AG04450 (cell line): ENCODE results near the gene GDA. TPM values are rescaled to one million over a fixed set of nuclear protein-coding genes. Genes with fewer than 3 reads are reported as not detected.

Experiments
- CTCF ChIA-PET: fragments of 300-600, 350-600 bp; formaldehyde crosslinking; extraction: SDS; loops from one replicate; lab custom pipeline; 2022; ENCODE audit warnings: antibody characterized with exemption, inconsistent platforms; lab: Charles Lee
- POLR2A ChIA-PET: fragments of 350-600 bp; formaldehyde crosslinking; extraction: SDS; loops from one replicate; lab custom pipeline; 2021; ENCODE audit warnings: antibody characterized with exemption, inconsistent platforms; lab: Yijun Ruan, JAX
- DNase-seq: peaks from one replicate; pipeline ENCODE4 v3.0.0-alpha.2; 2011; ENCODE audit warnings: low read depth, low spot score
- H3K27ac ChIP-seq: one replicate; pipeline ENCODE4 v1.5.1; 2012; ENCODE audit warnings: low read depth, low read length, control low read depth
- H3K27me3 ChIP-seq: one replicate; pipeline ENCODE4 v1.6.0; 2012; ENCODE audit warnings: low read length; ENCODE audit not compliant: control insufficient read depth, insufficient read depth
- H3K4me3 ChIP-seq: 2 replicates; pipeline ENCODE4 v1.5.1; 2011; ENCODE audit warnings: mild to moderate bottlenecking, low read depth, low read length, control low read depth
- H3K9me3 ChIP-seq: 2 replicates; pipeline ENCODE4 v1.5.1; 2012; ENCODE audit warnings: low read length; ENCODE audit not compliant: control insufficient read depth, insufficient read depth
- CTCF ChIP-seq: IDR thresholded peaks from 2 replicates; pipeline ENCODE4 v1.5.1; 2011; ENCODE audit warnings: low read depth, low read length, control low read depth, inconsistent platforms
- polyA plus RNA-seq: library from polyadenylated mRNA; depleted of rRNA; stranded (reverse); fragments of >200 nt; gene quantifications from 2 replicates; pipeline ENCODE4 v1.2.3, GENCODE V29; 2011

GDA gene
- polyA plus RNA-seq, 1 experiment = not detected

- ChIA-PET POLR2A (no interaction called here), CTCF (no interaction called here)
- no peak for DNase-seq
- TF ChIP-seq CTCF = no peak
- Histone ChIP-seq H3K4me3 (no peak overlapping the region), H3K27me3 (peaks cover 2% of the 10 kb centered on the region), H3K27ac (no peak overlapping the region), H3K9me3 (no peaks in the 10 kb centered on the region)
These were observed 8.7 kb upstream of the GDA start for GRCh38 chr9:72140586-72140985.

GRCh38 chr9:72141484-72141883 lies 7.8 kb upstream of the GDA start:
- POLR2A ChIA-PET = no interaction called here
- CTCF ChIA-PET = interaction anchor here (0.5 to 0.7 kb wide), 2 partner anchors 402 to 713 kb away, joined by 3 read pairs; no protein-coding TSS in a partner anchor
- Histone ChIP-seq H3K27ac (no peak overlapping the region), H3K27me3 (peaks cover 2% of the 10 kb centered on the region), H3K9me3 (no peaks in the 10 kb centered on the region), H3K4me3 (no peak overlapping the region)
- no peak for DNase-seq
- TF ChIP-seq CTCF = no peak

- POLR2A ChIA-PET = no interaction called here
- H3K4me3 ChIP-seq = no peak overlapping the region
- no peak for TF ChIP-seq CTCF
- no peak for DNase-seq
- H3K9me3 ChIP-seq = no peaks in the 10 kb centered on the region; the same call in 1 of the 2 replicates
- no peak overlapping the region for H3K27ac ChIP-seq
- H3K27me3 ChIP-seq = peaks cover 6% of the 10 kb centered on the region
- CTCF ChIA-PET = interaction anchor here (1.0 kb wide), 1 partner anchor 106 kb away, joined by 3 read pairs; no protein-coding TSS in a partner anchor
These were observed 4.3 kb upstream of the GDA start for GRCh38 chr9:72144756-72145492.

GRCh38 chr9:72145733-72146505 lies 3.3 kb upstream of the GDA start:
- H3K4me3 ChIP-seq = no peak overlapping the region
- CTCF ChIA-PET = interaction anchor here (1.0 kb wide), 1 partner anchor 107 kb away, joined by 3 read pairs; no protein-coding TSS in a partner anchor

More at GRCh38 chr9:72145733-72146505, 3.3 kb upstream of the GDA start:
- TF ChIP-seq CTCF = no peak
- Histone ChIP-seq H3K27ac (no peak overlapping the region), H3K27me3 (peaks cover 6% of the 10 kb centered on the region), H3K9me3 (no peaks in the 10 kb centered on the region; the same call in 1 of the 2 replicates)
- no peak for DNase-seq
- POLR2A ChIA-PET = no interaction called here
